Measurements from ENCODE around the gene EIF3A.

EIF3A gene

DNA sequence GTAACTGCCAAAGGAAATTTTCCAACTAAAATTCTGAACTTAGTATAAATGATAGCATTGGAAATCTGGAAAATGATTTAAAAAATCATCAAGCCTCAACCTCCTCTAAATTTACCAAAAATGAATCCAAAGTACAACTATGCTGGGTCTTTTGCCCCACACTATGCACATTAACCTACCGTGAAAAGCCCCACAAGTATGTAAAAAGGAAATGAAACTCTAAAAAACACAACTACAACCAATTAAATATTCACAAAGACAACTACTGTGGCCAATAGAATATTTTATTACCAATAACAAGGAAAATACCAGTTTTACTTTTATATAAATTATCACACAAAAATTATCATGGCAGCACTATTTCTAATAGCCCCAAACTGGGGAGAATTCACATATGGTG, 19.3 kb downstream of the EIF3A start:
- DNase-seq (ENCODE audit: low read depth), result no peak
- TF ChIP-seq, protein P1, sequence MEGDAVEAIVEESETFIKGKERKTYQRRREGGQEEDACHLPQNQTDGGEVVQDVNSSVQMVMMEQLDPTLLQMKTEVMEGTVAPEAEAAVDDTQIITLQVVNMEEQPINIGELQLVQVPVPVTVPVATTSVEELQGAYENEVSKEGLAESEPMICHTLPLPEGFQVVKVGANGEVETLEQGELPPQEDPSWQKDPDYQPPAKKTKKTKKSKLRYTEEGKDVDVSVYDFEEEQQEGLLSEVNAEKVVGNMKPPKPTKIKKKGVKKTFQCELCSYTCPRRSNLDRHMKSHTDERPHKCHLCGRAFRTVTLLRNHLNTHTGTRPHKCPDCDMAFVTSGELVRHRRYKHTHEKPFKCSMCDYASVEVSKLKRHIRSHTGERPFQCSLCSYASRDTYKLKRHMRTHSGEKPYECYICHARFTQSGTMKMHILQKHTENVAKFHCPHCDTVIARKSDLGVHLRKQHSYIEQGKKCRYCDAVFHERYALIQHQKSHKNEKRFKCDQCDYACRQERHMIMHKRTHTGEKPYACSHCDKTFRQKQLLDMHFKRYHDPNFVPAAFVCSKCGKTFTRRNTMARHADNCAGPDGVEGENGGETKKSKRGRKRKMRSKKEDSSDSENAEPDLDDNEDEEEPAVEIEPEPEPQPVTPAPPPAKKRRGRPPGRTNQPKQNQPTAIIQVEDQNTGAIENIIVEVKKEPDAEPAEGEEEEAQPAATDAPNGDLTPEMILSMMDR (IDR thresholded peaks at IDR 0.05; ENCODE audit: low read depth, low read length, missing control alignments), result no peak
- no peak overlapping the region for H3K4me3 ChIP-seq (ENCODE audit: low read depth, low read length)
- in situ Hi-C loops (cut with HindIII; ENCODE audit: low sequenced_read_pairs), result no loop called here

- TF ChIP-seq, protein P1 (IDR thresholded peaks at IDR 0.05; ENCODE audit: low read depth, low read length, missing control alignments), result no peak
- H3K4me3 ChIP-seq (ENCODE audit: low read depth, low read length), result no peak overlapping the region
- in situ Hi-C loops (cut with HindIII; ENCODE audit: low sequenced_read_pairs), result no loop called here
- DNase-seq (ENCODE audit: low read depth), result no peak
Observed at GRCh38 chr10:119060107-119060506, 20.5 kb downstream of the EIF3A start.

DNA sequence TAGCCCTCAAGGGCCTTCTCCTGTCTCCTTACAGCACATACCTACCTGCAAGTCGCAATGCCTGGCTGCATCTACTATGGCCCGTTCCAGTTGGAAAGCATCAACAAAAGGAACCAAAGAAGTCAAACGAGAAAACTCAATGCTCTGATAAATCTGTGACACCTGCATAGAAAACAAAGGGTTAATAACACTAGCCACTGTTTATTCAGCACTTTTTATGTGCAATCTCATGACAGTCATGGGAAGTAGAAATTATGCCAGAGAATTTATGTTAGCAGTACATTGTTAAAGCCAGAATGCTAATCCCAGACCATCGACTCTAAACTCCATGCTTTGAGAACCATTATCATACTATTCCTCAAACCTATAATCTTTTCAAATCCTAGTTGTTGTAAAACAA, 21.1 kb downstream of the EIF3A start:
- TF ChIP-seq, protein P1 (IDR thresholded peaks at IDR 0.05; ENCODE audit: low read depth, low read length, missing control alignments), result no peak
- no peak for DNase-seq (ENCODE audit: low read depth)
- H3K4me3 ChIP-seq (ENCODE audit: low read depth, low read length), result no peak overlapping the region
- in situ Hi-C loops (cut with HindIII; ENCODE audit: low sequenced_read_pairs), result no loop called here

DNA sequence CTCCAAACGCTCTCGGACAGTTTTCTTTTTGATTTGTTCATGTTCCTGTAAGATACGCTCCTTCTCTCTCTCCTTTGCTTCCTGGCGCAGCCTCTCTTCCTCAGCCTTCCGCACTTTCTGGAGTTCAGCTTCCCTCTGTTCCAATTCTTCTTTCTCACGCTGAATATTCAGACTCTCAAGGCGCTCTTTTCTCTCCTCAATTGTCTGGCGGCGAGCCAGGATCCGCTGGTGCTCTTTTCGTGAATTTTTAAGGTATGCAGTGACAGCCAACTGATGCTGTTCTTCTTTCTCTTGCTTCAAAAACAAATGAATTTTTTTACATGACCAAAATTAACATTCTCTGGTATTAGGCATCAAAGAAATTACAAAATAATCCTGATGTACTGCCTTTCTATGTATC, 22.6 kb downstream of the EIF3A start:
- in situ Hi-C loops (cut with HindIII; ENCODE audit: low sequenced_read_pairs), result no loop called here
- TF ChIP-seq, protein P1 (IDR thresholded peaks at IDR 0.05; ENCODE audit: low read depth, low read length, missing control alignments), result no peak
- no peak for DNase-seq (ENCODE audit: low read depth)
- no peak overlapping the region for H3K4me3 ChIP-seq (ENCODE audit: low read depth, low read length)

GRCh38 chr10:119055472-119055871, 25.1 kb downstream of the EIF3A start:
- in situ Hi-C loops (cut with HindIII; ENCODE audit: low sequenced_read_pairs), result no loop called here
- no peak for DNase-seq (ENCODE audit: low read depth)
- H3K4me3 ChIP-seq (ENCODE audit: low read depth, low read length), result no peak overlapping the region
- TF ChIP-seq, protein P1 (IDR thresholded peaks at IDR 0.05; ENCODE audit: low read depth, low read length, missing control alignments), result no peak

DNA sequence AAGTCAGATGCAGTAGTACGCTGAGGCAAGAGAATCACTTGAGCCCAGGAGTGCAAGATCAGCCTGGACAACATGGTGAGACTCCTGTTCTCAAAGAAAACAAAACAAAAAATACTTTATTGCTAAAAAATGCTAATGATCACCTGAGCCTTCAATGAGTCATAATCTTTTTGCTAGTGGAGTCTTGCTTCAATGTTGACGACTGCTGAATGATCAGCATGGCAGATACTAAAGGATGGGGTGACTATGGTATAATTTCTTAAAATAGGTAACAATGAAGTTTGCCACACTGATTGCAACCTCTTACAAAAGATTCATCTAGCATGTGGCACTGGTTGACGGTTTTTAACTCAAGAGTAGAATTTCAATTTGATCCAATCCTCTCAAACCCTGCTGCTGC, 28.8 kb downstream of the EIF3A start:
- in situ Hi-C loops (cut with HindIII; ENCODE audit: low sequenced_read_pairs), result no loop called here
- no peak for DNase-seq (ENCODE audit: low read depth)
- TF ChIP-seq, protein P1 (IDR thresholded peaks at IDR 0.05; ENCODE audit: low read depth, low read length, missing control alignments), result no peak

GRCh38 chr10:119049777-119050176, 30.8 kb downstream of the EIF3A start:
- DNase-seq (ENCODE audit: low read depth), result no peak
- in situ Hi-C loops (cut with HindIII; ENCODE audit: low sequenced_read_pairs), result no loop called here
- TF ChIP-seq, protein P1 (IDR thresholded peaks at IDR 0.05; ENCODE audit: low read depth, low read length, missing control alignments), result no peak
- H3K4me3 ChIP-seq (ENCODE audit: low read depth, low read length), result no peak overlapping the region

More for the DNA sequence above, 28.8 kb downstream of the EIF3A start:
- H3K4me3 ChIP-seq (ENCODE audit: low read depth, low read length), result no peak overlapping the region

All from astrocyte of the cerebellum (primary cell).